GM12878 (cell line): ENCODE results near the gene ZSCAN9. TPM values are rescaled to one million over a fixed set of nuclear protein-coding genes. Genes with fewer than 3 reads are reported as not detected.

Experiments used
- ATF3 ChIP-seq: IDR thresholded peaks from 2 replicates; pipeline ENCODE4 v1.6.1; 2011; ENCODE audit warnings: low read depth, mild to moderate bottlenecking, low read length, moderate library complexity, borderline replicate concordance; ENCODE audit errors: extremely low read depth
- BCL11A ChIP-seq: IDR thresholded peaks from 2 replicates; pipeline ENCODE4 v1.6.1; 2011; ENCODE audit warnings: low read depth, low read length
- CHD2 ChIP-seq: IDR thresholded peaks from 2 replicates; pipeline ENCODE4 v1.6.1; 2011; ENCODE audit warnings: low read depth, low read length, improper control_type of control experiment, borderline replicate concordance
- CTCF ChIP-seq, 3 experiments: IDR thresholded peaks in 2 of 3; conservative IDR thresholded peaks in 1 of 3; 2 replicates each; pipeline ENCODE4 v1.5.1; 2011; ENCODE audit warnings: low read depth in 3 of 3, low read length in 3 of 3, mild to moderate bottlenecking in 3 of 3, control low read depth in 2 of 3, moderate library complexity in 2 of 3, inconsistent platforms in 1 of 3, mixed read lengths in 1 of 3; ENCODE audit not compliant: control insufficient read depth in 2 of 3, insufficient read depth in 1 of 3; ENCODE audit errors: extremely low read depth in 1 of 3
- DPF2 ChIP-seq: fragments of 450-650 bp; IDR thresholded peaks from 2 replicates; pipeline ENCODE4 v1.6.1; 2017; ENCODE audit warnings: mild to moderate bottlenecking
- ESRRA ChIP-seq: IDR thresholded peaks from 2 replicates; pipeline ENCODE4 v1.6.1; 2012; ENCODE audit warnings: mild to moderate bottlenecking, low read length, improper control_type of control experiment
- FOXK2 ChIP-seq: fragments of 450-650 bp; IDR thresholded peaks from 2 replicates; pipeline ENCODE4 v1.6.1; 2017; ENCODE audit warnings: mild to moderate bottlenecking, moderate library complexity
- IRF4 ChIP-seq: IDR thresholded peaks from 2 replicates; pipeline ENCODE4 v1.6.1; 2011; ENCODE audit warnings: low read depth, low read length
- MEF2A ChIP-seq: IDR thresholded peaks from 2 replicates; pipeline ENCODE4 v1.6.1; 2011; ENCODE audit warnings: low read depth, mild to moderate bottlenecking, low read length, moderate library complexity; ENCODE audit not compliant: insufficient read depth
- NFYB ChIP-seq: IDR thresholded peaks from 2 replicates; pipeline ENCODE4 v1.6.1; 2011; ENCODE audit warnings: low read depth, mild to moderate bottlenecking, low read length, improper control_type of control experiment, moderate library complexity; ENCODE audit not compliant: insufficient read depth
- PBX3 ChIP-seq: IDR thresholded peaks from 2 replicates; pipeline ENCODE4 v1.6.1; 2011; ENCODE audit warnings: mild to moderate bottlenecking, low read depth, low read length, moderate library complexity; ENCODE audit not compliant: insufficient replicate concordance
- RUNX3 ChIP-seq: IDR thresholded peaks from 2 replicates; pipeline ENCODE4 v1.6.1; 2012; ENCODE audit warnings: low read length, inconsistent platforms
- SP1 ChIP-seq: IDR thresholded peaks from one replicate; pipeline ENCODE4 v1.6.1; 2011; ENCODE audit warnings: low read depth, low read length
- SPI1 ChIP-seq: IDR thresholded peaks from 2 replicates; pipeline ENCODE4 v1.6.1; 2011; ENCODE audit warnings: low read depth, mild to moderate bottlenecking, low read length, moderate library complexity, borderline replicate concordance; ENCODE audit not compliant: insufficient read depth
- STAT1 ChIP-seq: fragments of 450-650 bp; conservative IDR thresholded peaks from 2 replicates; pipeline ENCODE4 v1.6.1; 2014; ENCODE audit warnings: antibody characterized with exemption, mild to moderate bottlenecking
- SUPT20H ChIP-seq: IDR thresholded peaks from 2 replicates; pipeline ENCODE4 v1.6.1; 2011; ENCODE audit warnings: low read depth, mild to moderate bottlenecking, low read length, moderate library complexity, borderline replicate concordance; ENCODE audit not compliant: control insufficient read depth
- TCF3 ChIP-seq: IDR thresholded peaks from 2 replicates; pipeline ENCODE4 v1.6.1; 2012; ENCODE audit warnings: low read depth, mild to moderate bottlenecking, low read length, borderline replicate concordance; ENCODE audit not compliant: insufficient read depth
- TCF7 ChIP-seq: IDR thresholded peaks from 2 replicates; pipeline ENCODE4 v1.6.1; 2014; ENCODE audit warnings: antibody characterized with exemption, borderline replicate concordance
- YY1 ChIP-seq: IDR thresholded peaks from 2 replicates; pipeline ENCODE4 v1.6.1; 2011; ENCODE audit warnings: low read depth, mild to moderate bottlenecking, low read length
- ZNF24 ChIP-seq: fragments of 450-650 bp; IDR thresholded peaks from 2 replicates; pipeline ENCODE4 v1.6.1; 2017; ENCODE audit warnings: antibody characterized with exemption, mild to moderate bottlenecking
- ZNF687 ChIP-seq: fragments of 450-650 bp; IDR thresholded peaks from 2 replicates; pipeline ENCODE4 v1.6.1; 2017; ENCODE audit warnings: mild to moderate bottlenecking, moderate library complexity
- ZZZ3 ChIP-seq: IDR thresholded peaks from 2 replicates; pipeline ENCODE4 v1.6.1; 2011; ENCODE audit warnings: low read depth; ENCODE audit not compliant: control insufficient read depth, insufficient read length
- polyA plus RNA-seq, 11 experiments: library from polyadenylated mRNA; depleted of rRNA in 4 of 11; unstranded in 6 of 11; stranded (reverse) in 5 of 11; fragments of >200 nt; fragmentation: Nextera tagmentation in 4 of 11; fragmentation: Illumina TruSeq in 1 of 11; extraction: Ambion mirVana in 4 of 11; extraction: Trizol in 1 of 11; gene quantifications; 1 replicate in 1 of 11; 2 replicates in 10 of 11; pipeline versions ENCODE4 v1.2.1 to v1.2.3, GENCODE V29; 2011 to 2016; ENCODE audit warnings: inconsistent platforms in 2 of 11, missing spikeins in 2 of 11, low read depth in 1 of 11
- total RNA-seq, 4 experiments: library from RNA; depleted of rRNA in 3 of 4; stranded (reverse); fragments of >200 nt in 3 of 4; fragmentation: Illumina TruSeq in 1 of 4; extraction: Trizol in 1 of 4; gene quantifications; 2 replicates each; pipeline versions ENCODE4 v1.2.1 to v1.2.3, GENCODE V29; 2013 to 2021

The ZSCAN9 gene
- total and polyA plus RNA-seq, 10 of the 15 experiments (the other 5 are each of a cell fraction or from before 2014, with no cell fraction given): 8.1 to 28.7 (median 17.4) TPM

- TF ChIP-seq ATF3 (no peak), STAT1 (0 out of 2 replicates have a peak, but pooled peaks have one; percentile 63), DPF2 (no peak), SUPT20H (no peak), ZZZ3 (no peak), TCF3 (no peak), IRF4 (peak; percentile 60; the same call in 1 of the 2 replicates), FOXK2 (no peak), SP1 (peak; percentile 36), RUNX3 (peak; percentile 91), TCF7 (no peak), PBX3 (no peak), SPI1 (peak; percentile 48; the same call in 1 of the 2 replicates), NFYB (no peak), ESRRA (no peak), ZNF687 (0 out of 2 replicates have a peak, but pooled peaks have one; percentile 12), BCL11A (no peak), CHD2 (no peak), YY1 (peak; percentile 80), CTCF (IDR thresholded peaks at IDR 0.05 in 2 of 3, conservative IDR thresholded peaks at IDR 0.05 in 1 of 3; ENCODE audit: control insufficient read depth in 2 of 3, extremely low read depth in 1 of 3, insufficient read depth in 1 of 3, low read depth in 3 of 3, low read length in 3 of 3) (no peak), ZNF24 (peak; percentile 58; the same call in 1 of the 2 replicates), MEF2A (no peak)
Observed at GRCh38 chr6:28252009-28252975, 27.2 kb downstream of the ZSCAN9 start, which contains the start of gene ZKSCAN4 (continued).
